Measurements from ENCODE around the gene RNF144A.
"Not testable (repeated sequence)": the region's sequence is repeated elsewhere in the genome, so short reads cannot be mapped to it uniquely, and the experiment has no call there.

The RNF144A gene, protein sequence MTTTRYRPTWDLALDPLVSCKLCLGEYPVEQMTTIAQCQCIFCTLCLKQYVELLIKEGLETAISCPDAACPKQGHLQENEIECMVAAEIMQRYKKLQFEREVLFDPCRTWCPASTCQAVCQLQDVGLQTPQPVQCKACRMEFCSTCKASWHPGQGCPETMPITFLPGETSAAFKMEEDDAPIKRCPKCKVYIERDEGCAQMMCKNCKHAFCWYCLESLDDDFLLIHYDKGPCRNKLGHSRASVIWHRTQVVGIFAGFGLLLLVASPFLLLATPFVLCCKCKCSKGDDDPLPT

GRCh38 chr2:6917071-6917760 lies at the start of gene RNF144A:
Gene RNF144A, plus strand, starts transcription at chr2:6917412. Its CDS starts 79,515 bp downstream, at chr2:6996927.
- in situ Hi-C loops (cut with MboI; ENCODE audit: low sequenced_read_pairs) = no loop called here

- in situ Hi-C loops (cut with MboI; ENCODE audit: low sequenced_read_pairs) = no loop called here
Measured at GRCh38 chr2:6872394-6872793, 44.8 kb upstream of the RNF144A start.

- in situ Hi-C loops (cut with MboI; ENCODE audit: low sequenced_read_pairs) = no loop called here
Measured at GRCh38 chr2:6874032-6874431, 43.2 kb upstream of the RNF144A start.

GRCh38 chr2:6876309-6876708 lies 40.9 kb upstream of the RNF144A start:
- in situ Hi-C loops (cut with MboI; ENCODE audit: low sequenced_read_pairs) = no loop called here

DNA sequence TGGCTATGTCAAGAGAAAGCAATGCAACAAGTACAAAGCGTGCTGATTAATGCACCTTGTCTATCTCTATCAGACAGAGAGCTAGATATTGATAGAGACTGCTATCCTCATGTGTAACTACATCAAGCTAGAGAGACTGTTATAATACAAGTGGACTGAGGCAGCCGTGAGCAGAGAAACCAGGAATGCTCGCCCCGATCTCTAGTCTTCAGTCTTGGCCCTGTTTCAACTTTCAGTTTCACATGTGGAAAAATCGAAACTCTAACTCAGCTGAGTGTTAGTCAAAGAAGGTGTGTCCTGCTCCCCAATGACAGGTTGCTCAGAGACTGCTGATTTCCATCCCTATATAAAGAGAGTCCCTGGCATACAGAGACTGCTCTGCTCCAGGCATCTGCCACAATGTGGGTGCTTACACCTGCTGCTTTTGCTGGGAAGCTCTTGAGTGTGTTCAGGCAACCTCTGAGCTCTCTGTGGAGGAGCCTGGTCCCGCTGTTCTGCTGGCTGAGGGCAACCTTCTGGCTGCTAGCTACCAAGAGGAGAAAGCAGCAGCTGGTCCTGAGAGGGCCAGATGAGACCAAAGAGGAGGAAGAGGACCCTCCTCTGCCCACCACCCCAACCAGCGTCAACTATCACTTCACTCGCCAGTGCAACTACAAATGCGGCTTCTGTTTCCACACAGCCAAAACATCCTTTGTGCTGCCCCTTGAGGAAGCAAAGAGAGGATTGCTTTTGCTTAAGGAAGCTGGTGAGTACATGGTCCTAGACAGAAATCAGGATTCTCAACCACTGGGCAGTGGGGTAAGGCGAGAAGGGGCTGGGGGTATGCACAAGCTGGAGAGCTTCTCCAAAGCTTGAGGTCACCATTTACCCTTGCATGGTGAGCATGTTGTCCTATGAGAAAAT lies 39.6 kb upstream of the RNF144A start, which contains the start of gene RSAD2:
TSS of gene RSAD2 (plus strand) at position 376 of the 903 bp plus-strand sequence. CDS start at position 400, 24 bp downstream.
- in situ Hi-C loops (cut with MboI; ENCODE audit: low sequenced_read_pairs) = no loop called here

DNA sequence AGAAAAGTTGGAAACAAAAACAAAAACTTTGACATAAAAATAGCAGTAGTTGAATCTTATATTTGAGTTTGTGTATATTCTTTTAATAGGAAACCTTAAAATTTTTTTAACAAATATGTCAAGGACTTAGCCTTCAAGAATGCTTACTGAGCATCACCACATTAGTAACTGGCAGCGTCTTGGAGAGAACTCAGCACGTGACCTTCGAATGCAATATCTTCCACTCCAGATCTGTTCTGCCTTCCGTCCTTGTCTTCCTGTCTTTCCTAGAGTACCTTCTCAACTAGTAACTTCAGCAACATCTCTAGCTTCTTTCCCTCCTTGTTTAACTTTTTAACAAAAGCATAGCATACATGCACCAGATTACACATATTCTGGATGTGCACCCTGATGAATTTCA lies 38.7 kb upstream of the RNF144A start:
- in situ Hi-C loops (cut with MboI; ENCODE audit: low sequenced_read_pairs) = no loop called here

GRCh38 chr2:6879011-6879410 lies 38.2 kb upstream of the RNF144A start:
- in situ Hi-C loops (cut with MboI; ENCODE audit: low sequenced_read_pairs) = no loop called here

GRCh38 chr2:6880200-6880733 lies 36.9 kb upstream of the RNF144A start:
- in situ Hi-C loops (cut with MboI; ENCODE audit: low sequenced_read_pairs) = no loop called here

- in situ Hi-C loops (cut with MboI; ENCODE audit: low sequenced_read_pairs) = no loop called here
Measured at GRCh38 chr2:6881046-6881445, 36.2 kb upstream of the RNF144A start.

DNA sequence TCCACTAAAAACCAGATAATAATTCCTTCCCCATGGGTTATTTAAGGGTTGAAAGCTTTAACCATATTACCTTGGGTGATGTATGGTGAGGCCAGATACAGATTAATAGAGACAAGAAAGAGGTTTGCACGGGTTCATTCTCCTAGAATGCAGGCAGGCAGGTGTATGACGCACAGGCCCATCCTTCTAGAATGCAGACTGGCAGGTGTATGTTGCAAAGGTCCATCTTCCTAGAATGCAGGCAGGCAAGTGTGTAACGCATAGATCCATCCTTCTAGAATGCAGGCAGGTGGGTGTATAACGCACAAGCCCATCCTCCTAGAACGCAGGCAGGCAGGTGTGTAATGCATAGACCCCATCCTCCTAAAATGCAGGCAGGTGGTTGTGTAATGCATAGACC lies 35.7 kb upstream of the RNF144A start:
- in situ Hi-C loops (cut with MboI; ENCODE audit: low sequenced_read_pairs) = no loop called here

GRCh38 chr2:6883448-6884122 lies 33.6 kb upstream of the RNF144A start:
- in situ Hi-C loops (cut with MboI; ENCODE audit: low sequenced_read_pairs) = no loop called here

GRCh38 chr2:6885551-6885950 lies 31.7 kb upstream of the RNF144A start:
- in situ Hi-C loops (cut with MboI; ENCODE audit: low sequenced_read_pairs) = no loop called here

- in situ Hi-C loops (cut with MboI; ENCODE audit: low sequenced_read_pairs) = no loop called here
Measured at GRCh38 chr2:6885968-6886367, 31.2 kb upstream of the RNF144A start.

DNA sequence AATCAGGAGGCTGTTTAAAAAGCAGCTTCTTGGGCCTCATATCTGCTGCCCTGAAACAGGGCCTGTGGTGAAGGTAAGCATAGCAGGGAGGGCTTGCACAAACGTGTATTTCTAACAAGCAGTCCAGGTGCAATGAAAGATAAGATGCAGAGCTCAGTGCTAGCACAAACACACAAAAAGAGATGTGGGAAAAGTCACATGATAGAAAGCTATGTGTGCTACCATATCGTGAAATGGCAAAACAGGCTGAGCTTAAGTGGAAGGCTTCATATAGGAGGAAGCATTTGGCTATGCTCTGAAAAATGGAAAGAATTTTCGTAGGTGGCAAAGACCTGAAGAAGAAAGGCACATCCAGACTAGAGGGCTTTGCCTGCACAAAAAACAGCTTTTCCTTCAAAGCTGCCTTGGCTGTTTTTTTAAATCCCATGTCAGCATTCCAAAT lies 29.4 kb upstream of the RNF144A start:
- in situ Hi-C loops (cut with MboI; ENCODE audit: low sequenced_read_pairs) = no loop called here

- in situ Hi-C loops (cut with MboI; ENCODE audit: low sequenced_read_pairs) = no loop called here
Measured at GRCh38 chr2:6888724-6889123, 28.5 kb upstream of the RNF144A start.

GRCh38 chr2:6893876-6894482 lies 23.2 kb upstream of the RNF144A start:
- in situ Hi-C loops (cut with MboI; ENCODE audit: low sequenced_read_pairs) = no loop called here

GRCh38 chr2:6896930-6897759 lies 20.1 kb upstream of the RNF144A start:
- in situ Hi-C loops (cut with MboI; ENCODE audit: low sequenced_read_pairs) = no loop called here

DNA sequence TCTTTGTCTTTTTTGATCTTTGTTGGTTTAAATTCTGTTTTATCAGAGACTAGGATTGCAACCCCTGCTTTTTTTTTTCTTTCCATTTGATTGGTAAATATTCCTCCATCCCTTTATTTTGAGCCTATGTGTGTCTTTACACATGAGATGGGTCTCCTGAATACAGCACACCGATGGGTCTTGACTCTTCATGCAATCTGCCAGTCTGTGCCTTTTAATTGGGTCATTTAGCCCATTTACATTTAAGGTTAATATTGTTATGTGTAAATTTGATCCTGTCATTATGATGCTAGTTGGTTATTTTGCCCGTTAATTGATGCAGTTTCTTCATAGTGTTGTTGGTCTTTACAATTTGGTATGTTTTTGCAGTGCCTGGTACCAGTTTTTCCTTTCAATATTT lies 14.6 kb upstream of the RNF144A start:
- in situ Hi-C loops (cut with MboI; ENCODE audit: low sequenced_read_pairs) = not testable (repeated sequence)

DNA sequence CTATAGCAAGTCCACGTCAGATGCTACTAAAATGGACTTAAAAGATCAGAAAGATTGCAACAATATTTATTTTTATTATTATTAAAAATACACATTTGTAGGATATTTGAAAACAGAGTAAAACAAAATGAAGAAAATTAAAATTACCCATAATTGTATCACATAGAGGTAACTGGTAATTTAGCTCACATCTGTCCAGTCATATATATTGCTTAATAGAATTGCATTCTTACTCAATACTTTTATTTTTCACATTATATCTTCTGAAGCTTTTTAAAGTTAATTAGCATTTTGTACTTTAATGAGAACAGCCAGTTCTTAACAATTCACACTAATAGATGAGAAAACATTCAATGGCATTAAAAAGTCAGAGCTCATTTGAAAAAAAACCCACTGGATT lies 11.5 kb upstream of the RNF144A start:
- in situ Hi-C loops (cut with MboI; ENCODE audit: low sequenced_read_pairs) = no loop called here
